ENCODE data around the gene PCDHGA1.
"Not testable (repeated sequence)": the region's sequence is repeated elsewhere in the genome, so short reads cannot be mapped to it uniquely, and the experiment has no call there.

GRCh38 chr5:141346017-141346416, 15.7 kb downstream of the PCDHGA1 start:
- not testable (repeated sequence) for TF ChIP-seq TP53 (CRISPR knock-in tag; IDR thresholded peaks at IDR 0.05); HDAC2 (IDR thresholded peaks at IDR 0.05); CTCF (IDR thresholded peaks at IDR 0.05); CEBPB (IDR thresholded peaks at IDR 0.05); RAD21 (conservative IDR thresholded peaks at IDR 0.05 in 1 of 2, IDR thresholded peaks at IDR 0.05 in 1 of 2); MYC (IDR thresholded peaks at IDR 0.05; ENCODE audit: borderline replicate concordance, low read length); ZNF302 (CRISPR knock-in tag; IDR thresholded peaks at IDR 0.05); MAX (IDR thresholded peaks at IDR 0.05); RCOR1 (IDR thresholded peaks at IDR 0.05; ENCODE audit: low read depth, low read length); HOXA7 (CRISPR knock-in tag; IDR thresholded peaks at IDR 0.05)
